Parietal lobe (tissue), 1 donor: ENCODE data around the gene TMEM219. TPM values are rescaled to one million over a fixed set of nuclear protein-coding genes. Genes with fewer than 3 reads are reported as not detected.

Source experiments
- total RNA-seq: library from RNA; depleted of rRNA; stranded (reverse); fragments of >200 nt; gene quantifications from one replicate; pipeline ENCODE4 v1.2.3, GENCODE V29; 2014

The TMEM219 gene, protein sequence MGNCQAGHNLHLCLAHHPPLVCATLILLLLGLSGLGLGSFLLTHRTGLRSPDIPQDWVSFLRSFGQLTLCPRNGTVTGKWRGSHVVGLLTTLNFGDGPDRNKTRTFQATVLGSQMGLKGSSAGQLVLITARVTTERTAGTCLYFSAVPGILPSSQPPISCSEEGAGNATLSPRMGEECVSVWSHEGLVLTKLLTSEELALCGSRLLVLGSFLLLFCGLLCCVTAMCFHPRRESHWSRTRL
- 25.4 TPM for total RNA-seq

GRCh38 chr16:29961479-29962343 lies at the start of gene TMEM219:
TMEM219 (plus strand) TSS chr16:29962079; CDS start chr16:29963144, 1,065 bp downstream.

GRCh38 chr16:29925781-29926710 lies 35.8 kb upstream of the TMEM219 start, which contains the start of gene KCTD13:
KCTD13 (minus strand) TSS chr16:29926226; CDS start chr16:29926033, 193 bp downstream.

DNA sequence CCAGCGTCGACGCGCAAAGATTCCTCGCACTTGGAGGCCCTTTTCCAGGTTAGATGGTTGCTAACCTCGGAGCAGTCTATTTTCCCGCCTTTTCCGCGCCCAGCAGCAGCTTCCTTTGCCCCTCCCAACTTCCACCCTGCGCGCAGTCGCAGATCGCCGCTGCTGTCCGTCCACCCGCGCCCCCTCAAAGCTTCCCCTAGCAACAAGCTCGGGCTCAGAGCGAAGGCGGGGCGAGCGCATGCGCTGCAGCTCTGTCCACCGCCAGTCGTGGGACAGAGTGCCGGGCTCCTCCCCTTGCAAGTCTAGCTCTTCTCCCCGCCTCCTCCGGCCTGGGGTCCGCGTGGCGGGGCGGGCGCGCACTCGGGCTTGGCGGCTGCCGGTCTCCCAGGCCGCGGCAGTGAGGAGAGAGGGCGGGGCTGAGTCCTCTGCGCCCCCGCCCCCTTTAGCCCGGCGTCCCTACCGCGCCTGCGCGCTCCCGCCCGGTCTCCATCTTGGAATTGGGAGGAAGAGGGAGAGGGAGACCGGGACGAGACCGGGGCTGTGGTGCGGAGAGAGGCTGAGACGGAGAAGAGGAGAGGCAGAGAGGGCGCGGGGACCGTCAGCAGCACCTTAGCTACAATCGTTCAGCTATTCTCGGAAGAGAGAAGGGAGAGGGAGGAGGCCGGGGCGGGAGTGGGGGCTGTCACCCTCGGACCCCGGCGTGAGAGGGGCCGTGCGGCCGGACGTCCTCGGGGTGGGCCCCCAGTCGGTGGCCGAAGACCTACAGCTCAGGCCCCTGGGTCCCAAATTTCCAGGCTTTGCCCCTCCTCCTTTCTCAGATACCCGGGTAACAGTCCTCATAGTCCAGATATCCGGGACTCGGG lies 11.7 kb downstream of the TMEM219 start, which contains the start of gene TAOK2:
Gene TAOK2, plus strand, starts transcription at position 485 of the 863 bp plus-strand sequence. CDS start 3,905 bp downstream, outside the sequence.

GRCh38 chr16:29995324-29995910 lies 33.5 kb downstream of the TMEM219 start, which contains the start of gene HIRIP3:
HIRIP3 (minus strand) TSS chr16:29995617; CDS start chr16:29995605, 12 bp downstream.

DNA sequence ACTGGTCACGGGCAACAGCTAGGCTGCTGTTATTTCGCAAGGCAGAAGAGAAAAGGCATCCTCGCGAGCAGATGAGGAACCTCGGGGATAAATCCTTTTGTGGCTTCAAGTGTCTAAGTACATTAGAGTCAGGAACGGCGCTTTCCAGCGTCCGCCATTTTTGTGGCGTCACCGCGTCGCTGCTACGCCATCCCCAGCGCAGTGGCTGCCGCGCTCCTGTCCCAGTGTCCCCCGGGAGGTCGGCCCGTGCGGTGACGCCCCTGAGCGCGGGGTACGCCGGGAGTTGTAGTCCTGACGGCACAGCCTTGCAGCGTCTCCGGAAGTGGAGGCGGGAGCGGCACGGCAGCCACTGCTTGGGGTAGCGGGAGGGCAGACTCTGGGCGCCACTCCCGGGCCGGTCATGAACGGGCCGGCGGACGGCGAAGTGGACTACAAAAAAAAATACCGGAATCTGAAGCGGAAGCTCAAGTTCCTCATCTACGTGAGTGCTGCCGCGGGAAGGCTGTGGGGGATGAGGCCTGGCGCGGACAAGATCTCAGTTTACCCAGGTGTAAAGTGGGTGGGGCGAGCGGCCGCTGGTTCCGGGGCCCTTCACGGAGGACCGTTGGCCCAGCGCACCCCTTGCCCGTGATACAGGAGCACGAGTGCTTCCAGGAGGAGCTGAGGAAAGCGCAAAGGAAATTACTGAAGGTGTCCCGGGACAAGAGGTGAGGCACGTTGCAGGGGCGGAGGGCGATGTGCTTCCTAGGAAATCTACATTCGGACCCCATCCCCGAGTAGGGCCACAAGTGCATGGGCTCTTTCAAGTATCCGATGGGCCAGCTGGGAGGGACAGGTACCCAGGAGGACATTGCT lies 34.3 kb downstream of the TMEM219 start, which contains the start of gene INO80E:
Gene INO80E, plus strand, starts transcription at position 331 of the 855 bp plus-strand sequence. Its CDS starts 70 bp downstream, at position 401.

GRCh38 chr16:30010844-30011713 lies 49.2 kb downstream of the TMEM219 start, which contains the start of gene DOC2A:
DOC2A (minus strand) TSS chr16:30011027; CDS start chr16:30010222, 805 bp downstream.

Other genes starting within 250 kb of the TMEM219 start
- gene C16orf54, start 216.1 kb upstream of the TMEM219 start, total RNA-seq: 0.31 TPM
- not detected for gene ZG16, start 183.8 kb upstream of the TMEM219 start, total RNA-seq
- gene KIF22, start 171.3 kb upstream of the TMEM219 start, total RNA-seq: 52.9 TPM
- gene MAZ, start 155.6 kb upstream of the TMEM219 start, total RNA-seq: 292 TPM
- gene PRRT2, start 149.9 kb upstream of the TMEM219 start, total RNA-seq: 36.0 TPM
- gene PAGR1, start 145.9 kb upstream of the TMEM219 start, total RNA-seq: 18.8 TPM
- 5.6 TPM for gene MVP, start 141.6 kb upstream of the TMEM219 start, total RNA-seq
- 48.8 TPM for gene CDIPT, start 98.9 kb upstream of the TMEM219 start, total RNA-seq
- 52.0 TPM for gene SEZ6L2, start 62.5 kb upstream of the TMEM219 start, total RNA-seq
- gene ASPHD1, start 61.6 kb upstream of the TMEM219 start, total RNA-seq: 13.1 TPM
- gene KCTD13, start 35.9 kb upstream of the TMEM219 start, total RNA-seq: 36.6 TPM
- 55.4 TPM for gene TAOK2, start 11.8 kb downstream of the TMEM219 start, total RNA-seq
- gene HIRIP3, start 33.5 kb downstream of the TMEM219 start, total RNA-seq: 18.8 TPM
- 22.8 TPM for gene INO80E, start 34.2 kb downstream of the TMEM219 start, total RNA-seq
- 17.2 TPM for gene DOC2A, start 48.9 kb downstream of the TMEM219 start, total RNA-seq
- gene C16orf92, start 61.1 kb downstream of the TMEM219 start, total RNA-seq: not detected
- 24.4 TPM for gene TLCD3B, start 69.2 kb downstream of the TMEM219 start, total RNA-seq
- 89.8 TPM for gene ALDOA, start 103.7 kb downstream of the TMEM219 start, total RNA-seq
- 60.4 TPM for gene PPP4C, start 113.9 kb downstream of the TMEM219 start, total RNA-seq
- 0.31 TPM for gene TBX6, start 129.8 kb downstream of the TMEM219 start, total RNA-seq
- 29.1 TPM for gene YPEL3, start 134.1 kb downstream of the TMEM219 start, total RNA-seq
- 1.9 TPM for gene GDPD3, start 151.5 kb downstream of the TMEM219 start, total RNA-seq
- 26.0 TPM for gene MAPK3, start 161.1 kb downstream of the TMEM219 start, total RNA-seq
- 26.3 TPM for gene CORO1A, start 221.5 kb downstream of the TMEM219 start, total RNA-seq
- 16.9 TPM for gene BOLA2B, start 231.6 kb downstream of the TMEM219 start, total RNA-seq
- 27.2 TPM for gene SLX1A, start 231.8 kb downstream of the TMEM219 start, total RNA-seq
- 7.8 TPM for gene SULT1A3, start 237.2 kb downstream of the TMEM219 start, total RNA-seq